HG03066 (cell line): ENCODE results near the gene ROR2.

ENCODE experiments used
- ATAC-seq: cut with Tn5 transposase; IDR thresholded peaks from one replicate; pipeline ENCODE4 v1.9.1; 2021; ENCODE audit warnings: low read depth; ENCODE audit not compliant: unreplicated experiment

ROR2 gene

GRCh38 chr9:91884696-91885687, 65.0 kb downstream of the ROR2 start:
- ATAC-seq: no peak

- ATAC-seq: no peak
Measured at GRCh38 chr9:91884153-91884552, 65.9 kb downstream of the ROR2 start.

- ATAC-seq: no peak
Measured at GRCh38 chr9:91883503-91883902, 66.5 kb downstream of the ROR2 start.

GRCh38 chr9:91882627-91883026, 67.4 kb downstream of the ROR2 start:
- no peak for ATAC-seq

GRCh38 chr9:91880378-91880972, 69.6 kb downstream of the ROR2 start:
- no peak for ATAC-seq

- no peak for ATAC-seq
Measured at GRCh38 chr9:91879231-91879630, 70.8 kb downstream of the ROR2 start.

GRCh38 chr9:91873637-91874051, 76.4 kb downstream of the ROR2 start:
- no peak for ATAC-seq

GRCh38 chr9:91868732-91869391, 81.2 kb downstream of the ROR2 start:
- ATAC-seq: no peak

GRCh38 chr9:91867740-91868139, 82.3 kb downstream of the ROR2 start:
- ATAC-seq: no peak

- ATAC-seq: no peak
Measured at GRCh38 chr9:91865041-91865440, 85.0 kb downstream of the ROR2 start.

- no peak for ATAC-seq
Measured at GRCh38 chr9:91864380-91864779, 85.6 kb downstream of the ROR2 start.

GRCh38 chr9:91863469-91863868, 86.6 kb downstream of the ROR2 start:
- no peak for ATAC-seq

GRCh38 chr9:91858213-91859030, 91.6 kb downstream of the ROR2 start:
- ATAC-seq: no peak

GRCh38 chr9:91857291-91858212, 92.5 kb downstream of the ROR2 start:
- ATAC-seq: no peak

GRCh38 chr9:91856419-91856818, 93.6 kb downstream of the ROR2 start:
- no peak for ATAC-seq

- no peak for ATAC-seq
Measured at GRCh38 chr9:91855196-91855595, 94.8 kb downstream of the ROR2 start.

- ATAC-seq: no peak
Measured at GRCh38 chr9:91852801-91853347, 97.2 kb downstream of the ROR2 start.

GRCh38 chr9:91849694-91850093, 100.3 kb downstream of the ROR2 start:
- no peak for ATAC-seq

- ATAC-seq: no peak
Measured at GRCh38 chr9:91848146-91848545, 101.9 kb downstream of the ROR2 start.
